GM10266 (cell line): ENCODE measurements around the gene BTNL3.

Source experiments
- DNase-seq: peaks from one replicate; pipeline ENCODE4 v3.0.0; 2012; ENCODE audit errors: extremely low spot score
- TF ChIP-seq, protein P1 (sequence below): IDR thresholded peaks from 2 replicates; pipeline ENCODE4 v1.5.1; 2012; ENCODE audit warnings: mild to moderate bottlenecking, low read depth; ENCODE audit not compliant: control insufficient read depth, insufficient read depth; ENCODE audit errors: missing control alignments

Gene BTNL3

DNA sequence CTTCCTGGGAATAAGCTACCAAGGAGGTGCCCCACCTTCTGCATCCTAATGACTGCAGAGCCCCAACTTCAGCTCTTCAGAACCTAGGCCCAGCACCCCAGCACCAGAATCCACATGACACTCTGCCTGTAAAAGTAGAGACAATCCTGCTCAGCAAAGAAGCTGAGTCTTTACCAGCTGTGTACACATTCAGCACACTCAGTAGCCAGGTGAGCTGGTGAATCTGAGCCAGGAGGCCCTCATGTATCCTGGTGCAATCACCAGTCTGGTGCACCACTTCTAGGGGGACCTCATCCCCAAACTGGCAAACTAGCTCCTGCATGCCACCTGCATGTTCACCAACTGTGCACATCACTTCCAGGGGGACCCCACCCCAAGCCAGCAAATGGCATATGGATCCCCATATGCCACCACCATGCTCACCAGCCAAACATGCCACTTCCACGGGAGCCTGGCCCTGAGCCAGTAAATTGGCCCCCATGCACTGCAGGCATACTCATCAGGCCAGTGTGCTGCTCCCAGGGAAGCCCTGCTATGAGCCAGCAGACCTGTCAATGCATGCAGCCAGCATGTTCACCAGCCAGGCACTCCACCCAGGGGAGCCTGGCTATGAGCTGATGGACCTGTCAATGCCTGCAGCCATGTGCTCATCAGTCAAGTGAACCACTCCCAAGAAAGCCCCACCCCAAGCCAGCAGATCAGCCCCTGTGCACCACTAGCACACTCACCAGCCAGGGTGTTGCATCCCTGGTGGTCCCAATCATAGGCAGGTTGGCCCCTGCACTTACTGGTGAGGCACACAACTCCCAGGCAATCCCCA, 35.8 kb downstream of the BTNL3 start:
- no peak for DNase-seq
- TF ChIP-seq, protein P1, sequence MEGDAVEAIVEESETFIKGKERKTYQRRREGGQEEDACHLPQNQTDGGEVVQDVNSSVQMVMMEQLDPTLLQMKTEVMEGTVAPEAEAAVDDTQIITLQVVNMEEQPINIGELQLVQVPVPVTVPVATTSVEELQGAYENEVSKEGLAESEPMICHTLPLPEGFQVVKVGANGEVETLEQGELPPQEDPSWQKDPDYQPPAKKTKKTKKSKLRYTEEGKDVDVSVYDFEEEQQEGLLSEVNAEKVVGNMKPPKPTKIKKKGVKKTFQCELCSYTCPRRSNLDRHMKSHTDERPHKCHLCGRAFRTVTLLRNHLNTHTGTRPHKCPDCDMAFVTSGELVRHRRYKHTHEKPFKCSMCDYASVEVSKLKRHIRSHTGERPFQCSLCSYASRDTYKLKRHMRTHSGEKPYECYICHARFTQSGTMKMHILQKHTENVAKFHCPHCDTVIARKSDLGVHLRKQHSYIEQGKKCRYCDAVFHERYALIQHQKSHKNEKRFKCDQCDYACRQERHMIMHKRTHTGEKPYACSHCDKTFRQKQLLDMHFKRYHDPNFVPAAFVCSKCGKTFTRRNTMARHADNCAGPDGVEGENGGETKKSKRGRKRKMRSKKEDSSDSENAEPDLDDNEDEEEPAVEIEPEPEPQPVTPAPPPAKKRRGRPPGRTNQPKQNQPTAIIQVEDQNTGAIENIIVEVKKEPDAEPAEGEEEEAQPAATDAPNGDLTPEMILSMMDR = no peak

DNA sequence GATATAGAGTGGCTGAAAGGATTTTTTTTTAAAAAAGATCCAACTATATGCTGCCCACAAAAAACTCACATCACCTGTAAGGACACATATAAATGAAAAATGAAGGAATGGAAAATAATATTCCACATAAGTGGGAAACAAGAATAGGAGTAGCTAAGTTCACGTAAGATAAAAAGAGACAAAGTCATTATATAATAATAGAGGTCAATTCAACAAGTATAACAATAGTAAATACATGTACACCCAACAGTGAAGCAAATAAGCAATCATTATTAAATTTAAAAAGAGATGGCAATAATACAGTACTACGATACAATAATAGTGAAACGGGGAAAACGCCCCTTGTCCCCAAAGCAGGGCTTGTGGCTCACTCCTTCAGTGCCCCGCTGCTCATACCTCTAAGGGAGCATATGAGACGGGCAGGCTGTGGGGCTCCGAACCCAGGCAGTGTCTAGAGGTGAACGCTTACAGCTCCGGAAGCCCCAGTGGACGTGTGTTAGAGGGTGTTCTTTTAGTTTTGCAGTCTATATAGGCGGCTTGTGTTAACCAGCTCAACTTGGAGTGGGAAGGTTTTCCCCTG, 38.9 kb downstream of the BTNL3 start:
- TF ChIP-seq, protein P1 = no peak

DNA sequence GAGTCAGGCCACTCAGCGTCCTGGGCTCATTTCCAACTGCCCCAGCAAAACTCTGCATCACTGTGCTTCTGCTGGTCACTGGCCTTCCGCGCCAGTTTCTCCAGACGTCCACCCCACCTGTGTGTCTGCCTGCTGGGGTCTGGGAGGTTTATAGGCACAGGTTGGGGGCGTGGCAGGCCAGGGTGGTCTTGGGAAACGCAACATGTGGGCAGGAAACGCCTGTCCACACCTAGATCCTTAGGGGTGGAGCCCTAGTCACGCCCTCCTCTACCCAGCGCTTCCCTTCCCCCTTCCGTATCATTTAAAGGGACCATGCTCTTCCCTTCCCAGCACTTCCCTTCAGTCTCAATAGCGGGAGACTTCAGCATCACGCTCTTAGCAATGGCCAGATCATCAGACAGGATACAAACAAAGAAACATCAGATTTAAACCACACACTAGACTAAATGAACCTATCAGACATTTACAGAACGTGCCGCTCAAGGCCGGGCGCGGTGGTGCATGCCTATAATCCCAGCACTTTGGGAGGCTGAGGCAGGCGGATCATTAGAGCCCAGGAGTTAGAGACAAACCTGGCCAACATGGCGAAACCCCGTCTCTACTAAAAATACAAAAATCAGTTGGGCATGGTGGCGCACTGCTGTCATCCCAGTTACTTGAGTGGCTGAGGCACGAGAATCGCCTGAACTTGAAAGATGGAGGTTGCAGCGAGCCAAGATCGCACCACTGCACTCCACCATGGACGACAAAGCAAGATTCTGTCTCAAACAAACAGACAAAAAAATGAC, 39.6 kb downstream of the BTNL3 start:
- TF ChIP-seq, protein P1 = no peak
- no peak for DNase-seq

More for the DNA sequence above, 38.9 kb downstream of the BTNL3 start:
- DNase-seq = no peak

DNA sequence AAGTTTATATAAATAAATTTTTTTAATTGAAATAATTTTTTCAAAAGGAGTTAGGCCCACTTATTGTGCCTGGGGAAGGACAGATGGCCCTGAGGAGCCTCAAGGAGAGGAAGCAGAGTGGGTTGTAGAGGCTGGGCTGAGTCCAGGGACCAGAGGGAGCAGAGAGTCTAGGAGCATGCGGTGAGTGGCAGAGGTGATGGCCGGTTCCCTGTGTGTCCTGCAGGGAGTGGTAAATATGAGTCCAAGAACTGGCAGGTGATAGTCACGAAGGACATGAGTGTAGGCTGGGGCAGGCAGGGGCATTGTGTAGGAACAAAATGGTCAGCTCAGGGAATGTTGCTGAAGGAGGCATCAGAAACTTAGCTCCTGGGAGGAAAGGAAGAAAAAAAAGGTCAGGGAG, 43.1 kb downstream of the BTNL3 start:
- TF ChIP-seq, protein P1 = no peak
- no peak for DNase-seq

DNA sequence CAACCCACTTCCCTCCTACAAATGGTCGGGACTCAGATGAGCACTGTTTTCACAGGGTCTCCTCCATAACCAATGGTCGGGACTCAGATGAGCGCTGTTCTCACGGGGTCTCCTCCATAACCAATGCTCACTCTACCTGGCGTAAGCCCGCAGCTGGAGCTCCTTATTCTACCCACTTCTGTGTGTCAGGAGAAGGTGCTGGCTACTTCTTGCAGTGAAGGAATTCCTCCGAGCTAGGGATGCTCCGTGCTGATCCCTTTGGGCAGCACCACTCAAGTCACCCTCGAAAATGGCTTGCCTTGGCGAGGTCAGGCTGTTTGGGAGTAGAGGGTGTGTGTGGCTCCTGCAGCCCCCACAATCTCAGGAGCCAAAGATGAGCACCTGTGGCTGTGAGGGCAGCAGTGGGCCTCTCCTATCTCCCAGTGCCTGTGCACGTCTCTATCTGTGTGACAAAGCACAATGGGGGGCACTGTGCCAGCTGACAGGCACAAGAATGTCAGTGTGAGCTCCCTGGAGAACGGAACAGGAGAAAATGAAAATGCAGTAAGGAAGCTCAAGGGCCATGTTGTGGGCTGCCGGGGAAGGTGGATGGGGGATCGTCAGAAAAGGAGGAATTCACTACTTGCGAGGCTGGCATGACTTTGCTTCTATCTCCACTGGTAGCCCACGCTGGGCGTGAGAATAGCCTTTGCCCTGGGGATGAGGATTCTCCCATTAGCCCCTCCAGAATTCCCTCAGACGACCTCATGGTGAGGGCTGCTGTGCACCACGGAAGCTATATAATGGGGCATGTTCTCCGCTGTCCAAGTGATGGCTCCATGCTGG, 47.6 kb downstream of the BTNL3 start:
- TF ChIP-seq, protein P1 = no peak
- DNase-seq = no peak

DNA sequence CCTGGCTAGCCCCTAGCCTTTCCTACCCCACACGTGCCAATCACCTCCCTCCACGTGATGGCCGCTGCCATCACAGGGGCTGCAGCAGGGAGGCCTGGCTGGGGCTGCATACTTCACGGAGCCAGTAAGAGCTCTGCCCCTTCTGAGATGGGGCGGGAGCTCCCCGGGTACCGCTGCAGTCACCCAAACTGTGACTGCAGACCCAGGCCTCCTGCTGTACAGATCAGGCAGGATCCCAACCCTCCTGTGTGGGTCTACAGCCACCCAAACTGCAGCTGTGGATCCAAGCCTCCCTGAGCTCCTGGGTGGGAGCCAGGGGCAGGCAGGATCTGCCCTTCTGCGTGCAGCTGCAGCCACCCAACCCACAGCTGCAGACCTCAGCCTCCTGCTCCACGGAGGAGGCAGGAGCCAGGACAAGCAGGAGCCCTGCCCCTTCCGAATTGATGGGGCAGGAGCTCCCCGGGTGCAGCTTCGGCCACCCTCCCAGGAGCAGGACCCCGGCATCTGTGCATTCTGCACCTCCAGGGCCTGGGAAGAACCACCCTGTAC, 48.2 kb downstream of the BTNL3 start:
- DNase-seq = no peak
- TF ChIP-seq, protein P1 = no peak
